NAMALWA (cell line): ENCODE measurements around the gene RCAN3.

Source experiments
- DNase-seq: peaks from one replicate; pipeline ENCODE4 v3.0.0-alpha.2; 2015; ENCODE audit warnings: low spot score

Gene RCAN3

DNA sequence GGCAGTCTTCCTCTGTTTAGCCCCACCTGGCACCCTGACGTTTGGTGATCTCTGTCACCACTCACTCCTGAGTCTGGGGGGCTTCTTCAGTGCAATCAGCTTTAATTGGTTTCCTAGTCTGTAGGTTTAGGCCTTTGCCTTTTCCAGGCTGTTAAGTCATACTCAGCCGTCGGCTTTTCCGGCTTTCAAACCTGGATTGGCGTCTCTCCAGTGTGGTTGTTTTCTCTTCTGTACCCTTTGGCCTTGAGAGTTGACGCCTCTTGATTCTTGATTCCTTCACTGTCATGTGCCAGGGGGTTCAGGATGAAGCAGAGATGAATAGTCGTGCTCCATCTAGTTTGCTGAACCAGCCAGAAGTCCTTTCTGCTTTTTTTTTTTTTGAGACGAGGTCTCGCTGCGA, 78.1 kb downstream of the RCAN3 start:
- DNase-seq, result no peak

DNA sequence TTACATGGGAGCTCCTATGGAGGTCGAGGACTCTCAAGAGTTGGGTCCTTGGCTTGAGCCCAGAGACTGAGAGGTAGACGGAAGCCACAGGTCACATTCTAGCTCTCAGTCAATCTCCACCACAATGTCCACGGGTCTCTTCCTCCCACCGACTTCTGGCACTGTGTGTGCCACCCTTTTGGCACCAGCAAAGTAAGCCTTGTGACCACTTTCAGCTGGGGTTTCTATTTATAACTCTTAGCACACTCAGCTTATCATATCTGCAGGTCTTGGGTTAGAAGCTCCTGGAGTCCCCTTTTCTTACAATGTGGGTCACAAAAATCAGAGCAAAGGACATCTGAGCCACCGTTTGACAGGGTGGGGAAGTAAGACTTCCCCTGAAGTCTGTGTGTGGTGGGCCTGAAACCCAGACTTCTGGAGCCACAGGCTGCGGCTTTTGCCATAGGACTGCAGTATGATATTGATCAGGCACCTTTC, 81.6 kb downstream of the RCAN3 start:
- no peak for DNase-seq

DNA sequence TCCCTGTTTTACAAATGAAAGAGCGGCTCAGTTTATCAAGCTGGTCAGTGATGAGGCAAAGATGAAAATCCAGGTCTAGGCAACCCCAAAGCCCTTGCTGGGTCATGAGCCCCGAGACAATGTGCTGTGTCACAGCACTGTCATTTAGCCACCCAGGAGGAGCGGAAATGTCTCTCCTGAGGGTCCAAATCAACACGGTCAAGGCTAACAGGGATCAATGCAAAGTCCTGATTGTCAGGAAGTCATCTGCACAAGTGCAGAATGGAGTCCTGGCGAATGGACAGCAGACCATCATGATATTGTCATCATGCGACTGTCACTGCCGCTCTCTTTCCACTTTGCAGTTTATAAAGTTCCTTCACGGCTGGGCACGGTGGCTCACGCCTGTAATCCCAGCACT, 83.5 kb downstream of the RCAN3 start:
- no peak for DNase-seq

DNA sequence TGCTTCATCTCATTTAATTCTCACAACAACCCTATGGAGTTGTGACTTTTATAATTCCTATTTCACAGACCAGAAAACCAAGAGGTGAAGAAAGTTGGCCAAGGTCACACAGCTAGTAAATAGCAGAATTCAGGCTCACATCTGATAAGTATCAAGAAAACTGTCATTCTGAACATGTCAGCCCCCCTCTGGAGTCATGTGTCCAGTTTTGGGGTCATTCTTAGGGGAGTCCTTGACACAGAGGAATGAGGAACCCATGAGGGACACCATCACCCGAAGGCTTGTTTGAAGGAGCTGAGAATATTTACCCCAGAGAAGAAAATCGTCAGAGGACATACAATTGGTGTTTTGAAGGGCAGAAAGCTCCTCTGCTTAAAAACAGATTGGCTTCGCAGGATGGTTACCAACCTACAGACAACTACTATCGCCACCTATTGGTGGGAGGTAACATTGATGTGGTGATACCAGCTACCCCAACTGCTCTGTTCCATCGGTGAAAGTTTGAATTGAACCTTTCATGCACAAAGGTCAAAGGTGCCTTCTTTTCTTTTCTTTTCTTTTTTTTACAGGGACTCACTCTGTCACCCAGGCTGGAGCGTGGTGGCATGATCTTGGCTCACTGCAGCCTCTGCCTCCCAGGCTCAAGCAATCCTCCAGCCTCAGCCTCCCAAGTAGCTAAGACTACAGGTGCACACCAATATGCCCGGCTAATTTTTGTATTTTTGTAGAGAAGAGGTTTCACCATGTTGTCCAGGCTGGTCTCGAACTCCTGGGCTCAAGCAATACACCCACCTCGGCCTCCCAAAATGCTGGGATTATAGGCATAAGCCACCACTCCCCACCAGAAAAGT, 84.6 kb downstream of the RCAN3 start:
- DNase-seq, result peak; percentile 83

DNA sequence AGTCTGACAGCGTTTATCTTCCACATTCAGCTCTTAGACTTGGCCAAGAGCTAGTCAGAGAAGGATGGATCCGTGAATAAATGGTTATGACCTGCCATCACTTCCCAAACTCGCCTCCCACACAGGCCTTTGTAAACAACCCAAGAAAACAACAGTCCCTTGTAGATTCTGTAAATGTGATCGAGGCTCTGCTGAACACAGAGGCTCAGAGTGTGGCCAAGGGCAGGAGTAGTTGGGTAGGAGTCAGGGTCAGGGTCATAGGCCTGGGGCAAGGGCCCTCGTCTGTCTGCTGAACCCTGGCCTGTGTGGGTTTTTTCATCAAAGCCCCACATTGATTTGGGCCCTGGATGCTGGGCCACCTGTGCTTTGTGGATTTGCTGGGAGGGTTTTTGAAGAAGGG, 85.9 kb downstream of the RCAN3 start:
- DNase-seq, result no peak

DNA sequence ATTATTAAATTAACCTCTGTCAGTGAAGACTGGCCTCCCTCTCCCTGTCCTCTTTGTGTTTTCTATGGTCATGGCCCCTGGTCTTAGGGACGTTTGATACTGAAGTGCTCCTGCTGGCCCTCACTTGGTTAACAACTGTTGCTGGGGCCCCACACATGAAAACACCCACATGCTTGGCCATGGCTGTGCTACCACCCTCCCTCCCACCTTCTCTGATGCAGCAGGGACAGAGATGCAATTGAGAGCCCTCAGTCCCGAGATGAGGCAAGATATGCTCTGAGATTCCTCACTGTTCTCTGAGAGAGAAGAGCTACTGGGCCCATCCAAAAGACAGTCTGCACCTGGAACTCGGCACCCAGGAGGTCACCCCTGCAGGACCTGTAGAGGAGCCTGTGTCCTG, 86.6 kb downstream of the RCAN3 start:
- DNase-seq, result no peak
